GM23338 (cell line): ENCODE measurements around the gene NXPH2. TPM values are rescaled to one million over a fixed set of nuclear protein-coding genes. Genes with fewer than 3 reads are reported as not detected.

ENCODE experiments used
- ATAC-seq: fragments of 200-7000 bp; cut with Tn5 transposase; 3 replicates; pipeline ENCODE4 v1.9.1; 2020
- DNase-seq: peaks from one replicate; pipeline ENCODE4 v3.0.0-alpha.2; 2015; ENCODE audit warnings: low spot score
- H2AFZ ChIP-seq: fragments of 200-600 bp; sonication (generic); 2 replicates; pipeline ENCODE4 v1.8.0; 2016; ENCODE audit warnings: antibody characterized with exemption, mild to moderate bottlenecking, moderate library complexity
- H3F3A ChIP-seq: fragments of 200-600 bp; sonication (generic); replicated peaks from 2 replicates; pipeline ENCODE4 v1.8.0; 2017; ENCODE audit warnings: antibody characterized with exemption, mixed run types, low read depth
- H3K27ac ChIP-seq: fragments of 200-600 bp; sonication (generic); 2 replicates; pipeline ENCODE4 v1.6.1; 2016; ENCODE audit warnings: low read depth
- H3K27me3 ChIP-seq: fragments of 200-600 bp; sonication (generic); 2 replicates; pipeline ENCODE4 v1.8.0; 2016; ENCODE audit warnings: mild to moderate bottlenecking, mixed run types, moderate library complexity; ENCODE audit not compliant: insufficient read depth
- H3K36me3 ChIP-seq: fragments of 200-600 bp; sonication (generic); 2 replicates; pipeline ENCODE4 v1.8.0; 2016; ENCODE audit warnings: mild to moderate bottlenecking; ENCODE audit not compliant: insufficient read depth
- H3K4me1 ChIP-seq: fragments of 200-600 bp; sonication (generic); 2 replicates; pipeline ENCODE4 v1.8.0; 2016; ENCODE audit warnings: mild to moderate bottlenecking, moderate library complexity; ENCODE audit not compliant: insufficient read depth
- H3K4me2 ChIP-seq: fragments of 200-600 bp; sonication (generic); 2 replicates; pipeline ENCODE4 v1.7.1; 2017; ENCODE audit warnings: mixed run types
- H3K4me3 ChIP-seq: fragments of 200-600 bp; sonication (generic); 2 replicates; pipeline ENCODE4 v1.6.1; 2016; ENCODE audit warnings: mixed run types
- H3K79me2 ChIP-seq: fragments of 200-600 bp; sonication (generic); replicated peaks from 2 replicates; pipeline ENCODE4 v1.8.0; 2017; ENCODE audit warnings: mild to moderate bottlenecking; ENCODE audit not compliant: insufficient read depth
- H3K9me2 ChIP-seq: fragments of 200-600 bp; sonication (generic); 2 replicates; pipeline ENCODE4 v1.8.0; 2017; ENCODE audit not compliant: insufficient read depth
- H4K20me1 ChIP-seq: fragments of 200-600 bp; sonication (generic); replicated peaks from 2 replicates; pipeline ENCODE4 v1.8.0; 2017; ENCODE audit warnings: mild to moderate bottlenecking; ENCODE audit not compliant: insufficient read depth
- H3K27ac Mint-ChIP-seq: 2 replicates; pipeline ENCODE4 v1.8.0; 2020; ENCODE audit warnings: inconsistent platforms, mild to moderate bottlenecking, moderate library complexity, mixed read lengths
- H3K27me3 Mint-ChIP-seq: 3 replicates; pipeline ENCODE4 v1.8.0; 2022; ENCODE audit warnings: low read depth, mild to moderate bottlenecking, moderate library complexity, mixed read lengths, inconsistent platforms; ENCODE audit not compliant: insufficient read depth, poor library complexity
- H3K36me3 Mint-ChIP-seq: 3 replicates; pipeline ENCODE4 v1.8.0; 2021; ENCODE audit warnings: low read depth, mild to moderate bottlenecking, inconsistent platforms, moderate library complexity, mixed read lengths
- H3K4me1 Mint-ChIP-seq: 3 replicates; pipeline ENCODE4 v1.8.0; 2020; ENCODE audit warnings: mild to moderate bottlenecking, inconsistent platforms, mixed read lengths
- H3K4me3 Mint-ChIP-seq: 3 replicates; pipeline ENCODE4 v1.8.0; 2021; ENCODE audit warnings: moderate library complexity, mild to moderate bottlenecking, inconsistent platforms, mixed read lengths
- H3K9me3 Mint-ChIP-seq: 3 replicates; pipeline ENCODE4 v1.8.0; 2020; ENCODE audit warnings: moderate library complexity, mild to moderate bottlenecking, inconsistent platforms, mixed read lengths
- CREB1 ChIP-seq: fragments of 250-450 bp; sonication (Bioruptor Pico); IDR thresholded peaks from 2 replicates; pipeline ENCODE4 v1.5.0; 2020; ENCODE audit warnings: low read depth, mild to moderate bottlenecking, moderate library complexity
- EZH2 ChIP-seq: fragments of 200-600 bp; sonication (generic); IDR thresholded peaks from one replicate; pipeline ENCODE4 v1.8.0; 2017; ENCODE audit warnings: antibody characterized with exemption, mild to moderate bottlenecking, low read depth; ENCODE audit not compliant: unreplicated experiment
- EZH2phosphoT487 ChIP-seq: fragments of 200-600 bp; sonication (generic); IDR thresholded peaks from one replicate; pipeline ENCODE4 v1.8.1; 2018; ENCODE audit warnings: antibody characterized with exemption; ENCODE audit not compliant: unreplicated experiment
- JUNB ChIP-seq: IDR thresholded peaks from one replicate; pipeline ENCODE4 v1.6.1; 2016; ENCODE audit warnings: antibody characterized with exemption; ENCODE audit not compliant: unreplicated experiment
- STAT1 ChIP-seq: IDR thresholded peaks from one replicate; pipeline ENCODE4 v1.6.1; 2016; ENCODE audit warnings: antibody characterized with exemption; ENCODE audit not compliant: unreplicated experiment
- ZNF114 ChIP-seq: fragments of 250-450 bp; sonication (Bioruptor Pico); IDR thresholded peaks from 2 replicates; pipeline ENCODE4 v1.5.0; 2020; ENCODE audit warnings: mild to moderate bottlenecking, moderate library complexity
- ZNF331 ChIP-seq: fragments of 250-450 bp; sonication (Bioruptor Pico); IDR thresholded peaks from 2 replicates; pipeline ENCODE4 v1.5.0; 2020; ENCODE audit warnings: low read depth, mild to moderate bottlenecking, moderate library complexity
- polyA plus RNA-seq: library from polyadenylated mRNA; unstranded; fragments of >200 nt; fragmentation: Nextera tagmentation; extraction: Ambion mirVana; gene quantifications from 2 replicates; pipeline ENCODE4 v1.2.1, GENCODE V29; 2016
- total RNA-seq: library from RNA; depleted of rRNA; stranded (reverse); fragments of >200 nt; shearing (Covaris generic); gene quantifications from 2 replicates; pipeline ENCODE4 v1.2.3, GENCODE V29; 2014
- TF ChIP-seq, protein P1 (sequence below), 2 experiments: fragments of 200-600 bp in 1 of 2; sonication (generic) in 1 of 2; conservative IDR thresholded peaks; 2 replicates each; pipeline versions ENCODE4 v1.5.1 to v1.6.1; 2016 to 2017; ENCODE audit warnings: antibody characterized with exemption in 2 of 2, low read depth in 2 of 2, mild to moderate bottlenecking in 2 of 2, moderate library complexity in 1 of 2
- TF ChIP-seq, protein P2 (sequence below): IDR thresholded peaks from 2 replicates; pipeline ENCODE4 v1.6.1; 2016; ENCODE audit warnings: antibody characterized with exemption
- TF ChIP-seq, protein P3 (sequence below): fragments of 250-450 bp; sonication (Bioruptor Pico); IDR thresholded peaks from 2 replicates; pipeline ENCODE4 v1.5.0; 2020; ENCODE audit warnings: mild to moderate bottlenecking, moderate library complexity

NXPH2 gene
- total and polyA plus RNA-seq, 2 experiments from 2014 or later = 2.7 to 8.3 TPM

DNA sequence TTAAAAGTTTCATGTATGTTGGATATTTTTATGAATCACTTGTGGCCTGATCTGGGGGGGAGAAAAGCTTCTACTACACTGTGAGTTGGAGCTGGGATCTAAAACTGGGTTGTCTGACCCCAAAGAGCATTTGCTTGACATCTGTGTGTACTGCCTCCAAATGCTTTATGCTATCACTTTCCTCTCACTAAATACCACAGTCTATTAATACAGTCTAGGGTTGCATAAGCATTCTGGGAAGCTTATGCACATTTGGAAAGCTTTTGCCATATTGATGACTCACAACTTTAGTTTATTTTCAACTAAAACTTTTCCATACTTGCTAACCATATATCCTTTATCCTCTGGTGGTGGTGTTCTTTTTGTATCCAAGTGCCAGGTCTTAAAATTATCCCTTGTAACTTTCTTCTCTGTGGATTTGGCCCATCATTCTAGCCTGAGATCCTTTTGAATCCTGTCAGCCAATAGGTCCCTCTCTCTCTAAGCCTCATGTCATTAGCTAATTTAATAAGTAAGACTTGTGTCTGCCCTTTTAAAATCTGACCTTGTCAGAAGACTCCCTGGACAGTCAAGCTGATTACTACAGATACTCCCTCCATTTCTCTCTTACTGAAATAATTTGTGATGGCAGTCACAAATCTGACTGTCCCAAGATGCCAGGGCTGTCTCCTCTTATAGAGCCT, 72.7 kb downstream of the NXPH2 start (continued):
- TF ChIP-seq CREB1 (CRISPR knock-in tag) (no peak), JUNB (no peak), ZNF114 (CRISPR knock-in tag) (no peak), EZH2phosphoT487 (no peak), EZH2 (no peak)
- TF ChIP-seq, protein P1, sequence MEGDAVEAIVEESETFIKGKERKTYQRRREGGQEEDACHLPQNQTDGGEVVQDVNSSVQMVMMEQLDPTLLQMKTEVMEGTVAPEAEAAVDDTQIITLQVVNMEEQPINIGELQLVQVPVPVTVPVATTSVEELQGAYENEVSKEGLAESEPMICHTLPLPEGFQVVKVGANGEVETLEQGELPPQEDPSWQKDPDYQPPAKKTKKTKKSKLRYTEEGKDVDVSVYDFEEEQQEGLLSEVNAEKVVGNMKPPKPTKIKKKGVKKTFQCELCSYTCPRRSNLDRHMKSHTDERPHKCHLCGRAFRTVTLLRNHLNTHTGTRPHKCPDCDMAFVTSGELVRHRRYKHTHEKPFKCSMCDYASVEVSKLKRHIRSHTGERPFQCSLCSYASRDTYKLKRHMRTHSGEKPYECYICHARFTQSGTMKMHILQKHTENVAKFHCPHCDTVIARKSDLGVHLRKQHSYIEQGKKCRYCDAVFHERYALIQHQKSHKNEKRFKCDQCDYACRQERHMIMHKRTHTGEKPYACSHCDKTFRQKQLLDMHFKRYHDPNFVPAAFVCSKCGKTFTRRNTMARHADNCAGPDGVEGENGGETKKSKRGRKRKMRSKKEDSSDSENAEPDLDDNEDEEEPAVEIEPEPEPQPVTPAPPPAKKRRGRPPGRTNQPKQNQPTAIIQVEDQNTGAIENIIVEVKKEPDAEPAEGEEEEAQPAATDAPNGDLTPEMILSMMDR (conservative IDR thresholded peaks at IDR 0.05; ENCODE audit: low read depth in 2 of 2) = no peak
- TF ChIP-seq, protein P2, sequence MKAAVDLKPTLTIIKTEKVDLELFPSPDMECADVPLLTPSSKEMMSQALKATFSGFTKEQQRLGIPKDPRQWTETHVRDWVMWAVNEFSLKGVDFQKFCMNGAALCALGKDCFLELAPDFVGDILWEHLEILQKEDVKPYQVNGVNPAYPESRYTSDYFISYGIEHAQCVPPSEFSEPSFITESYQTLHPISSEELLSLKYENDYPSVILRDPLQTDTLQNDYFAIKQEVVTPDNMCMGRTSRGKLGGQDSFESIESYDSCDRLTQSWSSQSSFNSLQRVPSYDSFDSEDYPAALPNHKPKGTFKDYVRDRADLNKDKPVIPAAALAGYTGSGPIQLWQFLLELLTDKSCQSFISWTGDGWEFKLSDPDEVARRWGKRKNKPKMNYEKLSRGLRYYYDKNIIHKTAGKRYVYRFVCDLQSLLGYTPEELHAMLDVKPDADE = no peak

DNA sequence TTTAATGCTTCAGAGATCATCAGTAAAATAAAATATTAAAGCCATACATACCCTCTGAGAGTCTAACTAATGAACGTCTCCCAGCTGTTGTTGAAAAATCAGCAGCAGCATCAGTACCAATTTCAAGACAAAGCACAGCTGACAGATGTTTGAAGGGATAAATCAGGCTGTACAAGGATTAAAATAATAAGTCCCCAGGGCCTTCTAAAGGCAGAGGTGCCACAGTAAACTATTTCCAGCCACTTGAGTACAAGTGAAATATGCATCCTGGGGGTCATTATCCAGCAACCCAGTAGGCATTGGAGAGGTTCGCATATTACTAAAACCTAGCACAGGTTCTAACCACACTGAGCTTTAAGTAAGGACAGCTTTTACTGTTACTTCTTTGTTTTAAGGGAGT, 76.9 kb downstream of the NXPH2 start:
- ATAC-seq = no peak
- no peak for TF ChIP-seq JUNB
- no peak for TF ChIP-seq EZH2
- TF ChIP-seq, protein P2 = no peak
- TF ChIP-seq, protein P3, sequence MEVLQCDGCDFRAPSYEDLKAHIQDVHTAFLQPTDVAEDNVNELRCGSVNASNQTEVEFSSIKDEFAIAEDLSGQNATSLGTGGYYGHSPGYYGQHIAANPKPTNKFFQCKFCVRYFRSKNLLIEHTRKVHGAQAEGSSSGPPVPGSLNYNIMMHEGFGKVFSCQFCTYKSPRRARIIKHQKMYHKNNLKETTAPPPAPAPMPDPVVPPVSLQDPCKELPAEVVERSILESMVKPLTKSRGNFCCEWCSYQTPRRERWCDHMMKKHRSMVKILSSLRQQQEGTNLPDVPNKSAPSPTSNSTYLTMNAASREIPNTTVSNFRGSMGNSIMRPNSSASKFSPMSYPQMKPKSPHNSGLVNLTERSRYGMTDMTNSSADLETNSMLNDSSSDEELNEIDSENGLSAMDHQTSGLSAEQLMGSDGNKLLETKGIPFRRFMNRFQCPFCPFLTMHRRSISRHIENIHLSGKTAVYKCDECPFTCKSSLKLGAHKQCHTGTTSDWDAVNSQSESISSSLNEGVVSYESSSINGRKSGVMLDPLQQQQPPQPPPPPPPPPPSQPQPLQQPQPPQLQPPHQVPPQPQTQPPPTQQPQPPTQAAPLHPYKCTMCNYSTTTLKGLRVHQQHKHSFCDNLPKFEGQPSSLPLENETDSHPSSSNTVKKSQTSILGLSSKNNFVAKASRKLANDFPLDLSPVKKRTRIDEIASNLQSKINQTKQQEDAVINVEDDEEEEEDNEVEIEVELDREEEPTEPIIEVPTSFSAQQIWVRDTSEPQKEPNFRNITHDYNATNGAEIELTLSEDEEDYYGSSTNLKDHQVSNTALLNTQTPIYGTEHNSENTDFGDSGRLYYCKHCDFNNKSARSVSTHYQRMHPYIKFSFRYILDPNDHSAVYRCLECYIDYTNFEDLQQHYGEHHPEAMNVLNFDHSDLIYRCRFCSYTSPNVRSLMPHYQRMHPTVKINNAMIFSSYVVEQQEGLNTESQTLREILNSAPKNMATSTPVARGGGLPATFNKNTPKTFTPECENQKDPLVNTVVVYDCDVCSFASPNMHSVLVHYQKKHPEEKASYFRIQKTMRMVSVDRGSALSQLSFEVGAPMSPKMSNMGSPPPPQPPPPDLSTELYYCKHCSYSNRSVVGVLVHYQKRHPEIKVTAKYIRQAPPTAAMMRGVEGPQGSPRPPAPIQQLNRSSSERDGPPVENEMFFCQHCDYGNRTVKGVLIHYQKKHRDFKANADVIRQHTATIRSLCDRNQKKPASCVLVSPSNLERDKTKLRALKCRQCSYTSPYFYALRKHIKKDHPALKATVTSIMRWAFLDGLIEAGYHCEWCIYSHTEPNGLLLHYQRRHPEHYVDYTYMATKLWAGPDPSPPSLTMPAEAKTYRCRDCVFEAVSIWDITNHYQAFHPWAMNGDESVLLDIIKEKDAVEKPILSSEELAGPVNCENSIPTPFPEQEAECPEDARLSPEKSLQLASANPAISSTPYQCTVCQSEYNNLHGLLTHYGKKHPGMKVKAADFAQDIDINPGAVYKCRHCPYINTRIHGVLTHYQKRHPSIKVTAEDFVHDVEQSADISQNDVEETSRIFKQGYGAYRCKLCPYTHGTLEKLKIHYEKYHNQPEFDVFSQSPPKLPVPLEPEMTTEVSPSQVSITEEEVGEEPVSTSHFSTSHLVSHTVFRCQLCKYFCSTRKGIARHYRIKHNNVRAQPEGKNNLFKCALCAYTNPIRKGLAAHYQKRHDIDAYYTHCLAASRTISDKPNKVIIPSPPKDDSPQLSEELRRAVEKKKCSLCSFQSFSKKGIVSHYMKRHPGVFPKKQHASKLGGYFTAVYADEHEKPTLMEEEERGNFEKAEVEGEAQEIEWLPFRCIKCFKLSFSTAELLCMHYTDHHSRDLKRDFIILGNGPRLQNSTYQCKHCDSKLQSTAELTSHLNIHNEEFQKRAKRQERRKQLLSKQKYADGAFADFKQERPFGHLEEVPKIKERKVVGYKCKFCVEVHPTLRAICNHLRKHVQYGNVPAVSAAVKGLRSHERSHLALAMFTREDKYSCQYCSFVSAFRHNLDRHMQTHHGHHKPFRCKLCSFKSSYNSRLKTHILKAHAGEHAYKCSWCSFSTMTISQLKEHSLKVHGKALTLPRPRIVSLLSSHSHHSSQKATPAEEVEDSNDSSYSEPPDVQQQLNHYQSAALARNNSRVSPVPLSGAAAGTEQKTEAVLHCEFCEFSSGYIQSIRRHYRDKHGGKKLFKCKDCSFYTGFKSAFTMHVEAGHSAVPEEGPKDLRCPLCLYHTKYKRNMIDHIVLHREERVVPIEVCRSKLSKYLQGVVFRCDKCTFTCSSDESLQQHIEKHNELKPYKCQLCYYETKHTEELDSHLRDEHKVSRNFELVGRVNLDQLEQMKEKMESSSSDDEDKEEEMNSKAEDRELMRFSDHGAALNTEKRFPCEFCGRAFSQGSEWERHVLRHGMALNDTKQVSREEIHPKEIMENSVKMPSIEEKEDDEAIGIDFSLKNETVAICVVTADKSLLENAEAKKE (CRISPR knock-in tag) = no peak
- TF ChIP-seq CREB1 (CRISPR knock-in tag) = no peak
- TF ChIP-seq EZH2phosphoT487 = no peak
- TF ChIP-seq ZNF331 (CRISPR knock-in tag) = no peak
- TF ChIP-seq, protein P1 (conservative IDR thresholded peaks at IDR 0.05; ENCODE audit: low read depth in 2 of 2) = no peak
- no peak for TF ChIP-seq STAT1
- no peak for TF ChIP-seq ZNF114 (CRISPR knock-in tag)

More for the DNA sequence above, 76.9 kb downstream of the NXPH2 start:
- H3K9me3 Mint-ChIP-seq = no peaks in the 10 kb centered on the region
- H3K4me3 Mint-ChIP-seq = no peak overlapping the region
- no peak overlapping the region for H3K27ac ChIP-seq
- H3K4me1 ChIP-seq = peaks cover 12% of the 10 kb centered on the region
- no peak for DNase-seq
- H3K36me3 ChIP-seq = no peaks in the 10 kb centered on the region
- no peaks in the 10 kb centered on the region for H3K36me3 Mint-ChIP-seq
- H3K4me1 Mint-ChIP-seq = peaks cover 16% of the 10 kb centered on the region
- H2AFZ ChIP-seq = no peak overlapping the region
- H3K27me3 Mint-ChIP-seq = peaks cover 3% of the 10 kb centered on the region
- no peak overlapping the region for H3K27ac Mint-ChIP-seq
- H3K4me2 ChIP-seq = no peak overlapping the region
- no peaks in the 10 kb centered on the region for H3K79me2 ChIP-seq
- no peaks in the 10 kb centered on the region for H4K20me1 ChIP-seq
- no peaks in the 10 kb centered on the region for H3K9me2 ChIP-seq
- no peaks in the 10 kb centered on the region for H3K27me3 ChIP-seq
- no peak overlapping the region for H3K4me3 ChIP-seq
- H3F3A ChIP-seq = no peaks in the 10 kb centered on the region
